ENCODE measurements around the gene IRF1.
"Not testable (repeated sequence)": the region's sequence is repeated elsewhere in the genome, so short reads cannot be mapped to it uniquely, and the experiment has no call there.

IRF1 gene, protein sequence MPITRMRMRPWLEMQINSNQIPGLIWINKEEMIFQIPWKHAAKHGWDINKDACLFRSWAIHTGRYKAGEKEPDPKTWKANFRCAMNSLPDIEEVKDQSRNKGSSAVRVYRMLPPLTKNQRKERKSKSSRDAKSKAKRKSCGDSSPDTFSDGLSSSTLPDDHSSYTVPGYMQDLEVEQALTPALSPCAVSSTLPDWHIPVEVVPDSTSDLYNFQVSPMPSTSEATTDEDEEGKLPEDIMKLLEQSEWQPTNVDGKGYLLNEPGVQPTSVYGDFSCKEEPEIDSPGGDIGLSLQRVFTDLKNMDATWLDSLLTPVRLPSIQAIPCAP

DNA sequence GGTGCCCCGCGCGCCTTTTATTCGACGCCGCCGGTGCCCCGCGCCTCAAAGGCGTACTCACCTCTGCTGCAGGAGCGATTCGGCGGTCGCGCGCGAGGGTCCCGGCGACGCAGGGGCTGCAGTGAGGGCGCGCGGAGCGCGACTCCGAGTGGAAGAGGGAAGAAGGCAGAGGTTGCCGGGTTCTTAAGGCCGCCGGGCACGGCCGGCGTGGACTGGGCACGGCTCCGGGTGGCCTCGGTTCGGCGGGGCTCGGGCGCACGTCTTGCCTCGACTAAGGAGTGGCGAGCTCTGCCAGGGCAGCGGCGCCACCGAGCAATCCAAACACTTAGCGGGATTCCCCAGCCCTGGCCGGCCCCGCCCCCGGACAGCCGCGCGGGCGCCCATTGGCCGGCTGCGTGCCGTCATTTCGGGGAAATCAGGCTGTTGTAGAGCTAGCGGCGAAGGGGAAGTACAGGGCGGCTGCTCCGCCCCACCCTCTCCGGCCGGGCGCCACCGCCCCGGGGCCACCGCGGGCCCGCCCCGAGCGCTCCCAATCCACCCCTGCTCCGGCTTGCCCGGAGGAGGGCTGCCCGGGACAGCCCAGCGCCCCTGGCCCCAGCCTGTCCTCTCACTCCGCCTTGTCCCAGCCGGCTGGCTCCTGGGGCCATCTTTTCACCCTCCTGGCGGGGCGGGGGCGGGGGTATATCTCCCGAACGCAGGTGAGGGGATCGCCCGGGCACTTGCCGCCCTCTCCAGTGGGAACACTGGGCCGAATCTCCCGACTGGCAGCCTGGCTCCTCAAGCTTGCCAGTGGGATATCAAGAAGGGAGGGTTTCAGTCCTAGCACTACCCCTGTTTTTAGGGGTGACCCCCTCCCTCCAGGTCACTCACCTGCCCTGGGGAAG lies at the start of gene IRF1:
TSS of gene IRF1 (minus strand) at position 290 of the 884 bp plus-strand sequence. CDS start 1,295 bp downstream, outside the sequence.
- DNase-seq: peak; percentile 95

DNA sequence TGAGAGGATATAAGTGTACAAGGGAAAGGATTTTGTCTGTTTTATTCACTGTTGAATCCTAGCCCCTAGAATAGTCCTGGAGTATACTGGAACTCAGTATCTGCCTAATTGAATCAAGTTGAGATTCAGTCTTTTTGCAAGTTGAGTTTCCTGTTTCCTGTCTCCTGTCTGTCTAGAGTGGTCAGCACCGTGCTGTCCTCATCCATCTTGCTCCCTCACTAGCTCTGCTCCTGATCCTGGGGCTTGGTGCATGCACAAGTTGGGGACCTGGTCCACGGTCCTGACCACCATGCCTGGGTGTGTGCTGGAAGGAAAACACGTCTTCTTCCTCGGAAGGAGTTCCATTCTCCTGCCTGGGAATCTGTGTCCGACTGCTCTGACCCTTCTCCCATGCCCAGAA lies 49.6 kb upstream of the IRF1 start:
- no peak for DNase-seq

DNA sequence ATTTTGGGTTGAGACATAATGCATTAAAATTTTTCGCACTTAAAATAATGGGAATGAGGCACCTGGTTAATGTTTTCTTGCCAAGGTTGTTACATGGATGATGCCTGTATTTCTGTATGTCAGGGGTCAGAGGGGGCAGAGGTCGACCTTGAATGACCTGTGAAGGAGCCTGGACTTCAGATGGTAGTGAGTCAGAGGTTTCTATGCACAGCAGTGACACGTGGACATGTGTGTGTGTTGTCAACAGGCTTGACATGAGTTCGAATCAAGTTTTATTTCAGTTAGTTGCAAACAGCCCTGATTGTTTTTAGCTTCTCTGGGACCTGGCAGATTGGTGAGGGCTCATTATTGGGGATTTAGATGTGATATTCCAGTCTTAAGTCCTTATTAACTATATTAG lies 49.1 kb upstream of the IRF1 start:
- no peak for DNase-seq

DNA sequence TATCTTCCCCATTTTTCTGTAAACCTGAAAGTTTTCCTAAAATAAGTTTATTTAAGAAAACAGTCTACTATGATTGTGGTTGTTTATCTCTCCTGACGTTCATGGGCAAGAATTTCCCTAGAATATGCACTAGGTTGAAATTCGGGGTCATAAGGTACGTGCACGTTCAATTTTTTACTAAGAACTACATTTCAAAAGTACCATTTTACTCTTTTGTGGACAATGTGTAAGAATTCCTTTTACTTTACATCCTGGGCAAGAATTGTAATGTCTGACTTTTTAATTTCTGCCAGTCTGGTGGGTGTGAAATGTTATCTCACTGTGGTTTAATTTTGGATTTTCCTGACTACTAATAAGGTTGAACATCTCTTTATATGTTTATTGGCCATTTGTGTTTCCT lies 40.4 kb upstream of the IRF1 start:
- no peak for DNase-seq

DNA sequence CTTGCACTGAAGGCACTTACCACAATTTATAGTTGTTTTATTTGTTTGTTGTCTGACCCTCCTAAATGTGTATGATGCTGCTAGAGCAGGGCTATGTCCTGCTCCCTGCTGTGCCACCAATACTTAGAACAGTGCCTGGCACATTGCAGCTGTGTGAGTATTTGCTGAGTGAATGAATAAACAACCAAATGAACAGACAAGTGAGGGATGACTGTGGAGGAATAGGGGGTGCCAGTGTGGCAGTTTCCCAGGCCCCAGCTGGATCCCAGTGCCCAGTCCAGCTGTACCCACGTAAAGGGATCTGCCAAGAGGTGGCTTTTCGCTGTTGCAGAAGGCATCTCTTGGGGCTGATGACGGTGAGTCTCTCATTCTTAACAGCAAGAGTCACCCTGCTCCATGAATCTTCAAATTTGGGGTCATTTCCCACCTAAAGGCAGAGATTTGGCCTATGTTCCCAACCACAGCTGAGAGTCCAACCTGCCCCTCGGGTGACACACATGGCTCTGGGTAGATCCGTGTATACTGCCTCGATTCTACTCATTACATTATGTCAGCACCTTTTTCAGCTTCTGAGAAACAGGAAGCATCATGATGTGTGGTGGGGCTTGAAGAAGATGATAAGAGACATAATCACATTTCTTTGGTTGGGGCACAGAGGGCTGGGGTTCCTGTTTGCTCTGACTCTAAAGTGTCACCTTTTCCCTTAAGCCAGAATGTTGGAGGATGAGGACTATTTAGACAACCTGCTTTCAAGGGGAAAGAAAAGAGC lies 38.5 kb upstream of the IRF1 start:
- peak; percentile 53 for DNase-seq

DNA sequence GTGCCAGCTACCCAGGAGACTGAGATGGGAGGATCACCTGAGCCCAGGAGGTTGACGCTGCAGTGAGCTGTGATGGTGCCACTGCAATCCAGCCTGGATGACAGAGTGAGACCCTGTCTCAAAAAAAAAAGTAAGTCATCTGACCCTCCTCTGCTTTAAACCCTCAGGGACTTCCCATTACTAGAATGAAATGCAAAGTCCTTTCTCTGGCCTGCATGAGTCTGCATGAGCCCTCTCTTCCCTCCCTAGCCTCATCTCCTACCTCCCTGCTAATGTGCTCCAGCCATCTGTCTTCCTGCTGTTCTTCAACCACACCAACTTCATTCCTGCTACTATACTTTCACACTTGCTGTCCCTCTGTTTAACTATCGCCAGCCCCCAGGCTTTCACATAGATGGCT lies 37.4 kb upstream of the IRF1 start:
- DNase-seq: no peak

DNA sequence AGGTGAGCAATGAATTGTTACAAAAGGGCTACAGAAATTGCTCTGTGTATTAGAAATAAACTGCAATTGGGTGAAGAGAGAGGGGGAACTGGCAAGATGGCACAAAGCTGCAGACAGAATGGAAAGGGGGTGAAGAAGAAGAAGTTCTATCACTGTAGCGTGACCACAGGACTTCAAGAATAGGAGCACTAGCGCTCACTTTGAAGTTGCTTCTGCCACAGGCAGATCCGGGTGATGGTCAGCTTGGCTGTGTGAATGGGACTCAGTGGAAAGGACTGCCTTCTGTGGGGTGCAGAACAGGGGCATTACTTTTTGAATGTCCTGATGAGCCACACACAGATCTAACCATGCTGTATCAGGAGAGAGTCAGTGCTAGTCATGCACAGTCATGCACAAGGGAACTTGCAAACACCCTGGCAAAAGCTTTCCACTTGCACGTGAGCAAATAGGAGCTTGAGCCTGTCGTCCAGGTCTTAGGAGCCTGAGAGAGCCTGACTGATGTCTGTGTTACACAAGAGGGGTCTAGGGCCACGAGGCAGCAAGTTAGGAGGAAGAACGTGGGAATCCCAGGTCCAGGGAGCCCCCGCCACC lies 36.5 kb upstream of the IRF1 start:
- no peak for DNase-seq

DNA sequence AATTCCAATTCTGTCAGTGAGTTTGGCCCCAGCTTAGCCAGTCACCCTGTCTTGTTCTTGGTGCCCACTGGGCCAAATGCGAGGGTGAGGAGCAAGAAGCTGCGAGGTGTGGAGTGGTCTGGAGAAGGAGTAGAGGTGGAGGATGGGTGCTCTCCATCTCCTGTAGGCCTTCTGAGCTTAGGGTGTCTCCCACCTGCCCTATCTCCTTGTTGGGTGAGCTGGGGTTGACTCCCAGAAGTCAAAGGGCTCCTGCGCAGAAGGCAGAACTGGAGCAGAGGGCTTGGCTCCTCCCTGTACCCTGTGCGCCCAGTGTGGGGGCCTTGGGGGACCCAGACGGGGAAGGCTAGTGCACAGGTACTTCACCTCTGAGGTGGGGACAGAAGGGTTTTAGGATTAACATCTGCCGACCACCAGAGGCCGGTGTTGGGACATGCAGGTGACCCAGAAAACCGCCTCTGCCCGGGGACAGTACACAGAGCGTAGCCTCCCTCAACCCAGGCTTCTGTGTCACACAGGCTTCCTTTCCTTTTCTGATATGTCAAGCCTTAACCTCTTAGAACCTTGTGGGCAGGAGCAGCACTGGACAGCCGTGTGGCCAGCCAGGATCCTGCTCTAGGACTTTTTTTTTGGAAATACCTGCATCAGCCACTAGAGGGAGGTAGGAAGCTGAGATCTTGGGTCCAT lies 35.9 kb upstream of the IRF1 start:
- DNase-seq: peak; percentile 72

DNA sequence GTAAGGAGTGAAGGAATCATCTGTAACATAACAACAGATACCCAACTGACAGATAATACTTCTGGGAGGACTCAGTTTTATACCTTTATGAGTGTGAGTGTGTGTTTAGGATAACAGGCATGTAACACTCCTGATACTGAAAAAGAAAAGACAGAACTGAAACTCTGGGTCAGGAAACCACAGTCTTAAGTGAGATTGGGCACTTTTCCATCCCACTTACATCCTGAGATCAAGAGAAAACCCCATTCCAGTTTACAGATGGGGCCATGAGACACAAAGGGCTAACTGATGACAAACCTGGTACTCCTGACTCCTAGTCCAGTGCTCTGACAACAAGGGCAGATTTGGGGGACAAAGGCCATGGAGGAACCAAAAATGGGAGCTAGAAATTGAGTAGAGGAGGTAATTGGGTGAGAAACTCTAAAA lies 34.7 kb upstream of the IRF1 start:
- DNase-seq: peak; percentile 86

DNA sequence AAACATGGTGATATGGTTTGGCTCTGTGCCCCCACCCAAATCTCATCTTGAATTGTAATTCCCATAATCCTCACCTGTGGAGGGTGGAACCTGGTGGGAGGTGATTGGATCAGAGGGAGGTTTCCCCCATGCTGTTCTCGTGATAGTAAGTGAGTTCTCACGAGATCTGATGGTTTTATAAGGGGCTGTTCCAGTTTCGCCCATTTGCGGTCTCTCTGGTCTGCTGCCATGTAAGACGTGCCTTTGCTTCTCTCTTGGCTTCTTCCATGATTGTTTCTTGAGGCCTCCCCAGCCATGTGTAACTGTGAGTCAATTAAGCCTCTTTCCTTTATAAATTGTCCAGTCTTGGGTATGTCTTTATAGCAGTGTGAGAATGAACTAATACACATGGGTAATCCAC lies 34.3 kb upstream of the IRF1 start:
- peak; percentile 46 for DNase-seq

DNA sequence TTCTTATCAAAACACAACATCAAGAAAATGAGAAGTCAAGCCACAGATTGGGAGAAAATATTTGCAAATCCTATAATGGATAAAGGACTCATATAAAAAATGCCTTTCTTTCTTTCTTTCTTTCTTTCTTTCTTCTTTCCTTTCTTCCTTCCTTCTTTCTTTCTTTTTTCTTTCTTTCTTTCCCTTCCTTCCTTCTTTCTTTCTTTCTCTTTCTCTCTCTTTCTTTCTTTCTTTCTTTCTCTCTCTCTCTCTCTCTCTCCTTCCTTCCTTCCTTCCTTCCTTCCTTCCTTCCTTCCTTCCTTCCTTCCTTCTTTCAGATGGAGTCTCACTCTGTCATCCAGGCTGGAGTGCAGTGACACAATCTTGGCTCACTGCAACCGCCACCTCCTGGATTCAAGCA lies 31.5 kb upstream of the IRF1 start:
- DNase-seq: not testable (repeated sequence)

DNA sequence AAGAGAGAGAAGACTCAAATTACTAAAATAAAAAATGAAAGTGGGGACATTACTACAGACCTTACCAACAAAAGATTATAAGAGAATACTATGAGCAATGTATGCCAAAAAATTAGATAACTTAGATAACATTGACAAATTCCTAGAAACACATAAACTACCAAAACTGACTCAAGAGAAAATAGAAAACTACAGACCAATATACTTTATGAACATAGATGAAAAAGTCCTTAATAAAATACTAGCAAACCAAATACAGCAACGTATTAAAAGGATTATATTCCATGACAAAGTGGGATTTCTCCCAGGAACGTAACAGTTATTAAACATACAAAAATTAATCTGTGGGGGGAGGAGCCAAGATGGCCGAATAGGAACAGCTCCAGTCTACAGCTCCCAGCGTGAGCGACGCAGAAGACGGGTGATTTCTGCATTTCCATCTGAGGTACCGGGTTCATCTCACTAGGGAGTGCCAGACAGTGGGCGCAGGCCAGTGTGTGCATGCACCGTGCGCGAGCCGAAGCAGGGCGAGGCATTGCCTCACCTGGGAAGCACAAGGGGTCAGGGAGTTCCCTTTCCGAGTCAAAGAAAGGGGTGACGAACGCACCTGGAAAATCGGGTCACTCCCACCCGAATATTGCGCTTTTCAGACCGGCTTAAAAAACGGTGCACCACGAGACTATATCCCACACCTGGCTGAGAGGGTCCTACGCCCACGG lies 23.2 kb upstream of the IRF1 start:
- DNase-seq: not testable (repeated sequence)

DNA sequence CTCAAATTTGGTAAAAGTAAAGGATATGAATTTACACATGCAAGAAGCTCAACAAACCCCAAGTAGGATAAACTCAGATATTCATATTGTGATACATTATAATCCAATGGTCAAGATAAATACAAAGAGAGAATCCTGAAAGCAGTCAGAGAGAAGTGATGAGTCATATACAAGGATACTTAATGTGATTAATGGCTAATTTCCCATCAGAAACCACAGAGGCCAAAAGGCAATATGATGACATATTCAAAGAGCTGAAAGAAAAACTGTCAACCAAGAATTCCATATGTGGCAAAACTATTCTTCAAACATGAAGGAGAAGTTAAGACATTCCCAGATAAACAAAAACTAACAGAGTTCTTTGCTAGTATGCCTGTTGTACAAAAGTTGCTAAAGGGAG lies 19.5 kb upstream of the IRF1 start:
- DNase-seq: no peak

DNA sequence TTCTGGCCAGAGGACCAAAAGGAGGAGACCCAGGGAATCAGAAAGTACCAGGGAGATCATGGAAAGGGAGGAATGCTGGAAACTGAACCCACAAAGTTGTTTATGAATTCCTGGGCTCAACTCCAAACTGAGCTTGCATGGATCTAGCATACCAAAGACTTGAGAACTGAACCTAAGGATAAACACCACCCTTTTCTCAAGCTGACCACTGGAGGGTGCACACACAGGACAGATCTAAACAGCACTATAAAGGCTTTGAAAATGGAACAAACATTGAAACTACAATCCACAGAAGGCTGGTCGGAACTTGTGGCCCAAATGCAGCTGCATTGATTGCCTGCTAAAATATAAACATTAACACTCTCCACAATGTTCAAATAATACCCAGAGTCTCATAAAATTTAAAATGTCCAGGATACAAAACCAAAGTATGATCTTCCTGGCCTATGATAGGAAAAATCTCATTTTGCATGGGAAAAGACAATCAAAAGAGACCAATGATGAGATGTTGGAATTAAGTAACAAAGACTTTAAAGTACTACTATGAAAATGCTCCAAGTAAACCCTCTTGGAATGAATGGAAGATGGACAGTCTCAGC lies 15.6 kb upstream of the IRF1 start:
- DNase-seq: peak; percentile 61

DNA sequence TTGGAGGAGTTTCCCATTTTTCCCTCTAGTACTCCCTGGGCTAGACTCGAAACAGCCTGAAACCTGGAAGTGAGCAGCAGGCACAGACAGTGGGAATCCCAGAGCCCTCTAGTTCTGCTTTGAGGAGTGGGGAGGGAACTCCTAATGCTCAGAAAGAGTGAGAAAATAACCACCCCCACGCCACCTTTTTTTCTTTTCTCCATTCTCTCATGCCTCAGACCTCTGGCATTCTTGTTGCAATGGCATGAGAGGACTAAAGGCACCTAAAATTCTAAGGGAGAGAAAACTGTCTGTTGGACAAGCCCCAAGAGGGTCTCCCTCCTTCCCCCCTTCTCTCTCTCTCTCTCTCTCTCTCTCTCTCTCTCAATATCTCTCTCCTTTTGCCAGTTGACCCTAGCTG lies 15.1 kb upstream of the IRF1 start:
- no peak for DNase-seq

DNA sequence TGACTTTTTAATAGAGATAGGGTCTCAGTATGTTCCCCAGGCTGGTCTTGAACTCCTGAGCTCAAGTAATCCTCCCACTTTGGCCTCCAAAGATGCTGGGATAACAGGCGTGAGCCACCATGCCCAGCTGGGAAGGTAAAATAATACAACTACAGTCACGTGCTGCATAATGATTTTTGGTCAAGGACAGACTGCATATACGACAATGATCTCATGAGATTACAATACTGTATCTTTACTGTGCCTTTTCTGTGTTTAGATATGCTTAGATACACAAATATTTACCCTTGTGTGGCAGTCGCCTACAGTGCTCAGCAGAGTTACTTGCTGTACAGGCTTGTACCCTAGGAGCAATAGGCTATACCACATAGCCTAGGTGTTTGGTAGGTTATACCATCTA lies 14.2 kb upstream of the IRF1 start:
- no peak for DNase-seq

DNA sequence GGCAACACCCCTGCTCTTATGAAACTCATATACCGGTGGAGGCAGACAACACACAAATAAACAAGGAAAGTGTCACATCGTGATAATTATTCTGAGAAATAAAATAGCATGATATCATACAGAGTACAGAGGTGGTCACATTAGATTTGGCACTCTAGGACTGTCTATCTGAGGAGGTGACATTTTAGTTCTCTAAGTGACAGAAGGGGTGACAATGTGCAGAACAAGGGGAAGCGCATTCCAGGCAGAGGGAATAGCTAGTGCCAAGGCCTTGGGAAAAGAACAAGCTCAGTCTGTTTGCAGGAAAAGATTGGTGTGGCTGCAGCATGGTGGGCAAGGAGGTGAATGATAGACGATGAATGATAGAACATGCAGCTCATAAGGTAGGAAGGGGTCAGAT lies 12.7 kb upstream of the IRF1 start:
- DNase-seq: no peak

DNA sequence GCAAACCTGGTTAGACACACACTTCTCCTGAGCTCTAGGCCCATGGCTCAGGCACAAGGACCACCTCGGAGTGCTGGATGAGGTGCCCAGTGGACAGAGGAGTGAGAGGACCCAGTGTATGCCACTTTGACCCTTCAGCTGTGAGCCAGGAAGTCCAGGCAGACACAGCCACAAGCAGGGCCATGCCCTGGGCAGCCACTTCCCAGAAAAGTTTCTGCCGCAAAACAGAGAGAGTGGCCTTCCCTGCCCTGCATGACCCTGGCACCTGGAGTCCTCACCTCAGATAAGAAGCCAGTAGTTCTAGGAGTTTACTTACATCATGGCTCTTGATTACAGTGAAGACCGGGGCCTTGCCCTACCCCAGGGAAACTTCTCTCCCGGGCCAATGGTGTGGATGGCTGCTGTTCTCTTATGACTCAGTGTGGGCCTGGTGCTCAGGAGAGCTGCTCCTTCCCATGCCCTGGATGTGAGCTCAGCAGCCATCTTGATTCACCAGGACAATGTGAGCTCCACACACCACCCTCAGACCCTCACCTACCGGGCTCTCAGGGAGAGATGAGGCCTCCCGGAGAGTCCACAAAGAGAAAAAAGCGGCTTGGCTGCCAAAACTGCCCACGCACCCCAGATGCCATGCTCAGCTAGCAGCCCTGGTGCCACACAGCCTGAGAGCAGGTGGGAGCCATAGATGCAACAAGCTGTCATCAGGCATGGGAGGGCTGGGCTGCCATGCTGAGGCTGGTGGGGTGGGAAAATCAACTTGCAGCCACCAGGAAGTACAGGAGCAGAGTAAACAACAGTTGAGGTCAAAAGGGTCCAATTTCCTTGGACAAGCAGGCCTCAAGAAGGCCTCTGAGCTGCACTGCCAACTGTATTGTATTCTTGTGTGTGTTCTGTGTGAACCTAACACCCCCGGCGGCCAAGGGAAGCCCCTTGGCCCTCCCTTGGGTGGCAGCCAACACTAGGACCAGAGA lies 11.7 kb upstream of the IRF1 start:
- no peak for DNase-seq

DNA sequence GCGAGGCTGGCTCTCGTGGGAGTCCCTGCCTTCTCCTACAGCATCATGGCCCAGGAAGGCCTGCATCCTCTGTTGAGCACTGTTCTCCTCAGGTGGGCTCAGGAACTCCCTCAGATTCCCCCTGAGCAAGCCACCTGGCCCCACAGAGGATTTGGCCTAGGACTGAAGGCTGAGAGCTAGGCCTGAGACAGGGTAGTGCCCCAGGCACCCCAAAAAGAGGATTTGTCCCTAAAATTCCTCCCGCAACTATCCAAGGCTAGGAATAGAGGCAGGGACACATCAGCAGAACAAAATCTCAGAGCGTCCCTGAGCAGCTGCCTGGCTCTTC lies 11.0 kb upstream of the IRF1 start:
- DNase-seq: no peak

DNA sequence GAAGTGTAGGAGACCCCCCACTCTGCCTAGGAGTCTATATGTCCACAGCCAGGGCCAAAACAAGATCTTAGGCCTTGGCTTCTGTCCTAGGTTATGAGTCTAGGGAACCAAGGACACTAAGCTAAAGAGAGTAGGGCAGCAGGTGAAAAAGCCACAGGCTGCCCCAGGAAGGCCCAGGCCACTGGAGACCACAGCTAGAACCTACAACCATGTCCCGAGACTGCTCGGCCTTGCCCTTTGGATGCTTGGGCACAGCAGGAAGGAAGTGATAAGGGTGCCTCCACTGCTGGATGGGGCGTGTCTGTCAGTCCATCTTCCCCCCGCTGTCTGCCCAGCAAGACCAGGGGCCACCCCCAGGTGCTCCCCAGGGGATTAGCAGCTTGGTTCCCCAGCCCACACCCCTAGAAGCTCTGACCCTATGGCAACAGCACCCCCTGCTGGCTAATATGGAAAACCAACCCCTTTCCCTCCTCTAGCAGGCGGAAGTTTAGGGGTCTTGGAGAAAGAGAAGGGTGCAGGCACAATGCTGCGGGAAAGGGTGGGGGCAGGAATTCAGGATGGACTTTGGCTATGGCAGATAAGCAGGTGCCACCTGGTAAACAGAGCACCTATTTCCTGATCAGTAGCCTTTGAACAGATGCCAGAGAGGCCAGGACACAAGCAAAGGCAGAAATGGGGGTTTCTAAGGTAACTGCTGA lies 10.5 kb upstream of the IRF1 start:
- DNase-seq: peak; percentile 69
